Large intestine (tissue), 3 donors: ENCODE measurements around the gene ACSS1. TPM values are rescaled to one million over a fixed set of nuclear protein-coding genes. Genes with fewer than 3 reads are reported as not detected.

Experiments used
- DNase-seq, 2 donors: peaks; one replicate each; pipeline versions ENCODE4 v3.0.0 to v3.0.0-alpha.2; 2013
- H3K27ac ChIP-seq: one replicate; pipeline ENCODE4 v1.5.1; 2013; ENCODE audit warnings: low read length
- H3K27me3 ChIP-seq: 2 replicates; pipeline ENCODE4 v1.6.1; 2013; ENCODE audit warnings: low read length; ENCODE audit not compliant: control insufficient read depth, insufficient read depth
- H3K36me3 ChIP-seq: 2 replicates; pipeline ENCODE4 v1.6.1; 2013; ENCODE audit warnings: low read length; ENCODE audit not compliant: control insufficient read depth, insufficient read depth
- H3K4me1 ChIP-seq: one replicate; pipeline ENCODE4 v1.6.1; 2013; ENCODE audit warnings: low read length; ENCODE audit not compliant: control insufficient read depth, insufficient read depth
- H3K4me3 ChIP-seq: one replicate; pipeline ENCODE4 v1.5.1; 2013; ENCODE audit warnings: low read length
- H3K9me3 ChIP-seq: one replicate; pipeline ENCODE4 v1.6.1; 2013; ENCODE audit warnings: mild to moderate bottlenecking, low read depth, low read length, moderate library complexity; ENCODE audit not compliant: control insufficient read depth
- WGBS: methylation state at CpG from one replicate; pipeline ENCODE4 v1.1.5; 2013; ENCODE audit warnings: low lambda C conversion rate; ENCODE audit not compliant: insufficient coverage; 5-methylcytosine and 5-hydroxymethylcytosine counted together
- polyA plus RNA-seq: library from polyadenylated mRNA; unstranded; fragments of 120-200 nt; gene quantifications from one replicate; pipeline ENCODE4 v1.2.1, GENCODE V29; 2013

Gene ACSS1
- polyA plus RNA-seq, 1 donor: 102 TPM

GRCh38 chr20:25088267-25088666 is 30.3 kb upstream of the ACSS1 start:
- Histone ChIP-seq H3K9me3 (peaks cover 5% of the 10 kb centered on the region), H3K27ac (no peak overlapping the region), H3K36me3 (no peaks in the 10 kb centered on the region), H3K4me3 (no peak overlapping the region), H3K27me3 (peaks cover 78% of the 10 kb centered on the region), H3K4me1 (no peaks in the 10 kb centered on the region)
- no CpG with 5 or more reads among the region's 6 CpGs for WGBS
- no peak for DNase-seq

GRCh38 chr20:25087186-25087929 is 29.4 kb upstream of the ACSS1 start:
- Histone ChIP-seq H3K36me3 (no peaks in the 10 kb centered on the region), H3K9me3 (peaks cover 5% of the 10 kb centered on the region), H3K27me3 (peaks cover 87% of the 10 kb centered on the region), H3K27ac (no peak overlapping the region), H3K4me3 (no peak overlapping the region), H3K4me1 (no peaks in the 10 kb centered on the region)
- no CpG with 5 or more reads among the region's 4 CpGs for WGBS
- DNase-seq: no peak

- no peak for DNase-seq
- Histone ChIP-seq H3K36me3 (no peaks in the 10 kb centered on the region), H3K27me3 (peaks cover 95% of the 10 kb centered on the region), H3K27ac (no peak overlapping the region), H3K9me3 (peaks cover 10% of the 10 kb centered on the region), H3K4me3 (no peak overlapping the region), H3K4me1 (no peaks in the 10 kb centered on the region)
- WGBS: 0% methylated on average over 1 of the region's 10 CpGs
Measured at GRCh38 chr20:25085756-25086495, 28.0 kb upstream of the ACSS1 start.

GRCh38 chr20:25084626-25085187 is 26.8 kb upstream of the ACSS1 start:
- no peaks in the 10 kb centered on the region for H3K36me3 ChIP-seq
- H3K4me3 ChIP-seq: no peak overlapping the region
- no peaks in the 10 kb centered on the region for H3K4me1 ChIP-seq
- DNase-seq: no peak
- no CpG with 5 or more reads among the region's 36 CpGs for WGBS
- peaks cover 93% of the 10 kb centered on the region for H3K27me3 ChIP-seq
- no peak overlapping the region for H3K27ac ChIP-seq
- H3K9me3 ChIP-seq: peaks cover 10% of the 10 kb centered on the region

- Histone ChIP-seq H3K4me3 (no peak overlapping the region), H3K27ac (no peak overlapping the region), H3K4me1 (no peaks in the 10 kb centered on the region), H3K27me3 (peaks cover 95% of the 10 kb centered on the region), H3K9me3 (peaks cover 10% of the 10 kb centered on the region), H3K36me3 (no peaks in the 10 kb centered on the region)
- WGBS: no CpG with 5 or more reads among the region's 54 CpGs
- DNase-seq: peak in 1 of 2 donors; percentile 29
Measured at GRCh38 chr20:25083773-25084625, 26.1 kb upstream of the ACSS1 start.

DNA sequence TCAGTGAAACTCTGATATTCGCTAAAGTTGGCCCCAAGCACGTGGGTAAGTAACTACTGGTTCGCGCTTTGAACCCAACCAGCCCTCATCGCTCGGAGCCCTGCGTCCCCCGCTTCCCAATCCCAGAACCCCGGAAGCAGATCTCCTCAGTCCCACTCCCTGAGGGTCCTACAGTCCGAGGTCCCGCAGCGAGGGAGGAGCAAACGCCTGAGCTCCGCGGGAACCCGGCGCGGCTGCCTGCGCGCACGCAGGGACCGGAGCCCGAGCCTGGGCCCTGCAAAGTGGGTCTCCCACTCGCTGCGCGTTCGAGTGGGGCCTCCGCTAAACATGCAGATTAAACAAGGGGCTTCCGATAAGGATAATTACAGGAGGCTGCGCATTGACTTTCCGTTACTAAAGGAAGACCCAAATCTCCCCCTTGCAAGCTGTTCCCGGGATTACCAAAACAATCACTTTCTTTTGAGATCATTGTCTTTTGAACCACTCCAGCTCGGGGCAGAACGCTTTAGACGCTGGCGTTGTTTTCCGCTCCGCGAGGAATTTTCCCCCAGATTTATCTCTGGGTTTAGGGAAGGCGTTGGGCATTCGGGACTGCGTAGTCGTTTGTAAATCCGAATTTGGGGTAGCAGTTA is 25.3 kb upstream of the ACSS1 start:
- H3K4me1 ChIP-seq: no peaks in the 10 kb centered on the region
- peaks cover 10% of the 10 kb centered on the region for H3K9me3 ChIP-seq
- DNase-seq: no peak
- H3K27ac ChIP-seq: no peak overlapping the region
- no peak overlapping the region for H3K4me3 ChIP-seq
- H3K27me3 ChIP-seq: peaks cover 95% of the 10 kb centered on the region
- WGBS: no CpG with 5 or more reads among the region's 44 CpGs
- H3K36me3 ChIP-seq: no peaks in the 10 kb centered on the region

DNA sequence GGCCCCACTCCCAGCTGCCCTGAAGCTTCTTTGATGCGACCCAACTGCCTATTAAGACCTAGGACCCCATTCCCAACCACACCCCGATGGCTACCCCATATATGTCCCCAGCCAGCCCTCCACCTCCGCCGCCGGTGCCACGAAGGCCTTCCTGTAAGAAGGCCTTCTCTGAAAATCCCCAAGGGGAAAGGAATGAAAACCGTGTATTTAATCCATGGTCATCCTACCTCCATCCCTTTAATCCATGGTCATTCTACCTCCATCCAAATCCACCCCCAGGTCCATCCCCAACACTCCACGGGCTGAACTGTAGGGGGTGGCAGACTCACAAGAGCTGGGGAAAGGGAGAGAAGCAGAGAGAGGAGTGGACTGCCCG is 24.5 kb upstream of the ACSS1 start:
- H3K27ac ChIP-seq: no peak overlapping the region
- DNase-seq: no peak
- H3K4me3 ChIP-seq: no peak overlapping the region
- no CpG with 5 or more reads among the region's 9 CpGs for WGBS
- H3K27me3 ChIP-seq: peaks cover 95% of the 10 kb centered on the region
- H3K4me1 ChIP-seq: no peaks in the 10 kb centered on the region
- H3K36me3 ChIP-seq: no peaks in the 10 kb centered on the region
- H3K9me3 ChIP-seq: peaks cover 10% of the 10 kb centered on the region

GRCh38 chr20:25081730-25082497 is 24.0 kb upstream of the ACSS1 start, which contains the start of gene VSX1:
Gene VSX1 (minus strand): TSS chr20:25082141. CDS start chr20:25082096, 45 bp downstream.
- peaks cover 96% of the 10 kb centered on the region for H3K27me3 ChIP-seq
- H3K4me3 ChIP-seq: no peak within 1 kb of the TSS

GRCh38 chr20:25081065-25081729 is 23.3 kb upstream of the ACSS1 start:
- H3K4me3 ChIP-seq: no peak overlapping the region
- peak in 1 of 2 donors; percentile 31 for DNase-seq
- WGBS: no CpG with 5 or more reads among the region's 54 CpGs

More at GRCh38 chr20:25081730-25082497, 24.0 kb upstream of the ACSS1 start, which contains the start of gene VSX1:
- no peak for DNase-seq
- Histone ChIP-seq H3K4me1 (no peaks in the 10 kb centered on the region), H3K36me3 (no peaks in the 10 kb centered on the region), H3K27ac (no peak within 1 kb of the TSS), H3K9me3 (peaks cover 10% of the 10 kb centered on the region)
- WGBS: no CpG with 5 or more reads among the region's 67 CpGs

More at GRCh38 chr20:25081065-25081729, 23.3 kb upstream of the ACSS1 start:
- Histone ChIP-seq H3K9me3 (peaks cover 10% of the 10 kb centered on the region), H3K36me3 (no peaks in the 10 kb centered on the region), H3K27ac (no peak overlapping the region), H3K27me3 (peaks cover 95% of the 10 kb centered on the region), H3K4me1 (no peaks in the 10 kb centered on the region)
